ENCODE data around the gene IVNS1ABP. TPM values are rescaled to one million over a fixed set of nuclear protein-coding genes. Genes with fewer than 3 reads are reported as not detected.

Gene IVNS1ABP
- total and polyA plus RNA-seq, 4 donors, result 14.2 to 83.4 (median 34.0) TPM

DNA sequence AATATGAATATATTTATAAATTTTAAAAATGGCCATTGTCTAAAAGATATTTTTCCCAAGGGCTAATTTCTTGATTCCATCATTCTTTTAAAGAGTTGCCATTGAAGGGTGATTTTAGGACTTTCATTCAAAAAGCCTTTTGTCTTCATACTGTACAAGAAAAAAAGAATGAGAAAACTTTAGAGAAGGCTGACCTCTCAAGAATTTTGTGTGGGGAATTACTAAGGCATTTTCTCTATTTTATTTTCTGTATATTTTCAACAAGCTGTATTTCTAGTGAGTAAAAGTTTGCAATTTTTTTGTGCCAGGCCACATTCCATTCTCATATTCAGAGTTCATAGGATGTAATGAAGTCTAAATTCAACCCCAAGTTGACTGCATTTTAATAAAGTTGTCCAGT, 49.3 kb downstream of the IVNS1ABP start:
- H3K36me3 ChIP-seq (ENCODE audit: control insufficient read depth in 4 of 4, insufficient read depth in 3 of 4, low read depth in 1 of 4, low read length in 3 of 4), result no peaks in the 10 kb centered on the region
- TF ChIP-seq EGR1 (IDR thresholded peaks at IDR 0.05; ENCODE audit: low read depth in 2 of 2), result no peak
- TF ChIP-seq SP1 (IDR thresholded peaks at IDR 0.05), result no peak
- no peak for TF ChIP-seq RXRA (IDR thresholded peaks at IDR 0.05)
- no peak for TF ChIP-seq HNF4A (conservative IDR thresholded peaks at IDR 0.05)
- TF ChIP-seq TAF1 (conservative IDR thresholded peaks at IDR 0.05), result no peak
- TF ChIP-seq, protein P1, sequence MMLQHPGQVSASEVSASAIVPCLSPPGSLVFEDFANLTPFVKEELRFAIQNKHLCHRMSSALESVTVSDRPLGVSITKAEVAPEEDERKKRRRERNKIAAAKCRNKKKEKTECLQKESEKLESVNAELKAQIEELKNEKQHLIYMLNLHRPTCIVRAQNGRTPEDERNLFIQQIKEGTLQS (IDR thresholded peaks at IDR 0.05), result no peak
- TF ChIP-seq HNF4G (IDR thresholded peaks at IDR 0.05), result no peak
- TF ChIP-seq, protein P2, sequence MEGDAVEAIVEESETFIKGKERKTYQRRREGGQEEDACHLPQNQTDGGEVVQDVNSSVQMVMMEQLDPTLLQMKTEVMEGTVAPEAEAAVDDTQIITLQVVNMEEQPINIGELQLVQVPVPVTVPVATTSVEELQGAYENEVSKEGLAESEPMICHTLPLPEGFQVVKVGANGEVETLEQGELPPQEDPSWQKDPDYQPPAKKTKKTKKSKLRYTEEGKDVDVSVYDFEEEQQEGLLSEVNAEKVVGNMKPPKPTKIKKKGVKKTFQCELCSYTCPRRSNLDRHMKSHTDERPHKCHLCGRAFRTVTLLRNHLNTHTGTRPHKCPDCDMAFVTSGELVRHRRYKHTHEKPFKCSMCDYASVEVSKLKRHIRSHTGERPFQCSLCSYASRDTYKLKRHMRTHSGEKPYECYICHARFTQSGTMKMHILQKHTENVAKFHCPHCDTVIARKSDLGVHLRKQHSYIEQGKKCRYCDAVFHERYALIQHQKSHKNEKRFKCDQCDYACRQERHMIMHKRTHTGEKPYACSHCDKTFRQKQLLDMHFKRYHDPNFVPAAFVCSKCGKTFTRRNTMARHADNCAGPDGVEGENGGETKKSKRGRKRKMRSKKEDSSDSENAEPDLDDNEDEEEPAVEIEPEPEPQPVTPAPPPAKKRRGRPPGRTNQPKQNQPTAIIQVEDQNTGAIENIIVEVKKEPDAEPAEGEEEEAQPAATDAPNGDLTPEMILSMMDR (IDR thresholded peaks at IDR 0.05; ENCODE audit: low read depth, low read length, missing input control), result no peak
- no peak for TF ChIP-seq GABPA (IDR thresholded peaks at IDR 0.05 in 1 of 2, conservative IDR thresholded peaks at IDR 0.05 in 1 of 2)
- no peak for TF ChIP-seq JUND (IDR thresholded peaks at IDR 0.05)
- TF ChIP-seq FOXA1 (IDR thresholded peaks at IDR 0.05), result no peak
- TF ChIP-seq ZBTB33 (IDR thresholded peaks at IDR 0.05), result no peak
- no peak for TF ChIP-seq FOXA2 (IDR thresholded peaks at IDR 0.05)
- no peak overlapping the region for H3K9ac ChIP-seq (ENCODE audit: low read depth in 1 of 2, low read length in 2 of 2)
- no peak for DNase-seq (ENCODE audit: low spot score)
- H3K27me3 ChIP-seq (ENCODE audit: control insufficient read depth in 4 of 4, insufficient read depth in 4 of 4, low read length in 3 of 4), result no peaks in the 10 kb centered on the region
- no peaks in the 10 kb centered on the region for H3K9me3 ChIP-seq (ENCODE audit: control insufficient read depth in 4 of 4, low read length in 3 of 4)
- no peak overlapping the region for H3K4me3 ChIP-seq (ENCODE audit: low read depth in 1 of 3, low read length in 3 of 3)
- no peak overlapping the region for H3K27ac ChIP-seq (ENCODE audit: low read depth in 1 of 2, low read length in 2 of 2)
- no peaks in the 10 kb centered on the region for H3K4me1 ChIP-seq (ENCODE audit: control insufficient read depth in 4 of 4, insufficient read depth in 4 of 4, low read length in 3 of 4)

- no peak for DNase-seq (ENCODE audit: low spot score)
- TF ChIP-seq FOXA1 (IDR thresholded peaks at IDR 0.05), result no peak
- no peak for TF ChIP-seq FOXA2 (IDR thresholded peaks at IDR 0.05)
- TF ChIP-seq SP1 (IDR thresholded peaks at IDR 0.05), result no peak
- no peak for TF ChIP-seq REST (IDR thresholded peaks at IDR 0.05)
- TF ChIP-seq EGR1 (IDR thresholded peaks at IDR 0.05; ENCODE audit: low read depth in 2 of 2), result no peak
- no peak for TF ChIP-seq YY1 (IDR thresholded peaks at IDR 0.05)
- TF ChIP-seq, protein P1 (IDR thresholded peaks at IDR 0.05), result no peak
- TF ChIP-seq ZBTB33 (IDR thresholded peaks at IDR 0.05), result no peak
- TF ChIP-seq NR2F2 (IDR thresholded peaks at IDR 0.05), result no peak
- Histone ChIP-seq H3K4me3 (ENCODE audit: low read depth in 1 of 3, low read length in 3 of 3) (no peak overlapping the region), H3K4me1 (ENCODE audit: control insufficient read depth in 4 of 4, insufficient read depth in 4 of 4, low read length in 3 of 4) (no peaks in the 10 kb centered on the region), H3K36me3 (ENCODE audit: control insufficient read depth in 4 of 4, insufficient read depth in 3 of 4, low read depth in 1 of 4, low read length in 3 of 4) (no peaks in the 10 kb centered on the region), H3K27ac (ENCODE audit: low read depth in 1 of 2, low read length in 2 of 2) (no peak overlapping the region), H3K9ac (ENCODE audit: low read depth in 1 of 2, low read length in 2 of 2) (no peak overlapping the region), H3K9me3 (ENCODE audit: control insufficient read depth in 4 of 4, low read length in 3 of 4) (no peaks in the 10 kb centered on the region), H3K27me3 (ENCODE audit: control insufficient read depth in 4 of 4, insufficient read depth in 4 of 4, low read length in 3 of 4) (no peaks in the 10 kb centered on the region)
- WGBS, result 59% methylated on average over 3 of the region's 3 CpGs
These were observed 49.7 kb downstream of the IVNS1ABP start for GRCh38 chr1:185267301-185267700.
